Measurements from ENCODE around the gene HIGD1A. TPM values are rescaled to one million over a fixed set of nuclear protein-coding genes. Genes with fewer than 3 reads are reported as not detected.

HIGD1A gene
- total RNA-seq, result 182 TPM

DNA sequence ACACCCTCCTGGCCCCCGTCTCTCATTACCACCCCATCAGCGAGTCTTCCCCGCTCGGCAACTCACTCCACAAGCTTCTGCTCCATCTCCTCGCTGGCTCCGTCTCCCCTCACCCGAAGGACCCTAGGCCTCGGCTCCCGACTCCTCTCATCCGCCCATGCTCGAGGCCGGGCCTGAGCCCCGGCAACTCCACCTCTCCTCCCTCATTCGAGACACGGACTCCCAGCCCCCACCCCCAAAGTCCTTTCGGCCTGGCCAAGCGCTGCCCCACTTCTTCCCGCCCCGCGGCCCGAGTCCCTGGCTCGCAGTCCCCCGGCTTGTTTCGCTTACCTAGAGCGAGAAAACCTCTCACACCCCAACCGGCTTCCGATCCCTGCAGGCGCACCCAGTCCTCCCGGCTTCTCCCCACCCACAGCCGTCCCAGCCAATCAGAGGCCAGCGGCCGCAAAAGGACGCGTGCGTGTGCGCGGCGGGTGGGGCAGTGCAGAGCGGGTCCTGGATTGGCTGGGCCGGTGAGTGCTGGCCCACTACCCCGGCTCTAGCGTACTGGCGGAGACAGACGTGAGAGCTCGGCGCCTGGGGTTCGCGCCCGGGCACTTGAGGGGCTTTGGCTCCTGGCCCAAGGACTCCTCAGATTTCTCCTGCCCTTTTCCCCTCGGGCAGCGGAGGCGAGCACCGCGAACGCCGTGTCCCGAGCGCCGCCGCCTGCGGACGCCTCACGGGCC is at the start of gene HIGD1A:
Gene HIGD1A (minus strand): TSS at position 385 of the 725 bp plus-strand sequence. CDS start 10,237 bp downstream, outside the sequence.
- peak; percentile 97 for DNase-seq (ENCODE audit: low spot score)

DNA sequence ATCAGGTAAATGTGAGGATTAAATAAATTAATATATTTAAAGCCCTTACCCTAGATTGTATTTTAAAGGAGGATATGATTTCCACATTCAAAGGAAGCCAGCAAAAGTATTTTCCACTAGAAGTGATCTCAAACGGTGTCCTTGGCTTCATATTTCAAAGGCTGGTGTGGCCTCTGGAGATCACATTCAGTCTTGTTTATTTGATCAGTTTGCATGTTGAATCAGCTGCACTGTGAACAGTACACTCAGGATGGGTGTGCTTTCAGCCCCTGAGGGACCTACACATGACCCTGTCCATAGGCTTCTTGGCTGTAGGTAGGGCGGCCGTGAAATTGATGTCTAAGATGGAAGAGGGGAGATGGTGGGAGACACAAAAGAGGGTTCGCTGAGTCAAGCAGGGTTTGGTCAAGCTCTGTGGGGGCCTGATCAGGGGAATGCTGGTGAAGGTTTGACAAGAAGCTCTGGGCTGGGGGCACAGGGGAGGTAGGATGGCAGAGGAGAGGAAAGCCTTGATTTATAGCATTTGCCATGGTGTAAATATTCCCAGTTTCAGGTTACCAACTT is 49.5 kb upstream of the HIGD1A start:
- no peak for DNase-seq (ENCODE audit: low spot score)

DNA sequence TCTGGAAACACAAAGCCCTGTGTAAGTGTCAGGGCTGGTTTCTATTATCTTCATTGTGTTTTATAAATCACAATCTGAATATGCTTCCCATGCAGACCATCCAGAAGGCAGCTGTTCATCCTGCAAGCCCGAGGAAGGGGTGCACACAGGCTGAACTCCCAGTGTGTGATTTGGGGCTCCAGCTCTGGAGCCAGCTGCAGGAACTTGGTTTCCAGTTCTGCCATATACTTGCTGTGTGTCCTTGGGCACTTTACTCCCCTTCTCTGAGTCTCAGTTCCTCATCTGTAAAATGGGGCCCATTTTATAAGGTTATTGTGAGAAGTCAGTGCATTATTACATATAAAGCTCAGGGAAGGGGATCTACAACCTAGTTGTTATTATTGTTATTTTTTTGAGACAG is 48.8 kb upstream of the HIGD1A start:
- no peak for DNase-seq (ENCODE audit: low spot score)

DNA sequence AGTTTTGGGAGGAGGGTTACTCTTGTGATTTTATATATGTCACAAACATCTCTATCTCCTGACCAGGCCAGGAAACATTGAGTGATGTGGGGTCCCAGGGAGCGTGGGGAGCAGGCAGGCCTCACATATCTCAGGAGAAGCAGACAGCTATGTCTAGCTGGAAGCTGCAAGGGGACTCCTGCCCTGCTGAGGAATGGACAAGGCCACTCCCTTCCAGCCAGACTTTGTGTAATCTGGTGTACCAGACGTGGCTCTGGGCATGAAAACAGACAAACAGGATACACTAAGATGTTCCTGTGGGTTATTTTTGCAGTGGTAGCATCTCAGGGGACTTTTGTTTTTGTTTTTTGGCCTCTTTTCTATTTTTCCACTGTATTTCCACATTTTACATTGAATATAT is 48.2 kb upstream of the HIGD1A start:
- DNase-seq (ENCODE audit: low spot score), result peak; percentile 38

DNA sequence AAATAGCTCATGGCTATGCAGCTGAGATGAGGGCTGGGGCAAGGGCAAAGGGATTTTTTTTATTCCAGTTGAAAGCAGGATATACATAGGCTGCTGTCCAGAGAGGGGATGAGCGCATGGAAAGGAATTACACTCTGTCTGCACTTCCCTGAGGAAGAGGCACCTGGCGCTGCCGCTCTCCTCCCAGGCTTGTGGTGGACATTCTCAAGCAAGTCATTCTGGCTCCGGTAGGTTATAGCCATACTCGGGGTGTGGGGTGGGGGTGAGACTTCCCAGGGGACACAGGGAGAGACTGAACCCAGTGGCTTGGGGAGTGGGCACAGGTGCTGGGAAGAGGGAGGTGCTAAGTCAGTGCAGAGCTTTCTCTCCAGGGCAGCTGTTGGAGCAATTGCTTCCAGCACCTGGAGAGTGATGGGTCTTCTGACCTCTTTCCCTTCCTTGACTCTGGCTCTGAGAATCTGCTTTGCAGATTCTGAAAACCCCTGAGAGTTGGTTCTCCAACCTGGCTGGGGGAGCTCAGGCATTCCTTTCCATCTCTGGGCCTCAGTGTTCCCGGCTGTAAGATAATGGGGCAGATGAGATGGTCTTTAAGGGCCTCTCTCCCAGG is 47.0 kb upstream of the HIGD1A start:
- peak; percentile 36 for DNase-seq (ENCODE audit: low spot score)

DNA sequence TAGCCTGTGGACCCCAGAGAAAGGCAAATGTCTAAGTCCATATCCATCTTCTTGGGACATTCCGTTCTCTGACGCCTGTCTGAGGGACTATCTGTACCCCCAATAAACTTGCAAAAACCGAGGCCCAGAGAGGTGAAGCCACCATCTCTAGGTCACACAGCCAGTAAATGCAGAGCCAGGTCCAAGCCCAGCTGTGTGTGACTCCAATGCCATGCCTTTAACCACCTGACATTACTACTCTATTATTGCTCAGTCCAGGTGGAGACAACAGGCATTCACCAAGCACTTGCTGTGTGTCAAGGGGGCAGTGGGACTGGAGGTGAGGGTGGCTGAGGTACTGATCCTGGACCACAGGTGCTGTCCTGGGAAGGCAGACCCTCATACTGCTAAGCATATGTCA is 46.0 kb upstream of the HIGD1A start:
- DNase-seq (ENCODE audit: low spot score), result no peak

DNA sequence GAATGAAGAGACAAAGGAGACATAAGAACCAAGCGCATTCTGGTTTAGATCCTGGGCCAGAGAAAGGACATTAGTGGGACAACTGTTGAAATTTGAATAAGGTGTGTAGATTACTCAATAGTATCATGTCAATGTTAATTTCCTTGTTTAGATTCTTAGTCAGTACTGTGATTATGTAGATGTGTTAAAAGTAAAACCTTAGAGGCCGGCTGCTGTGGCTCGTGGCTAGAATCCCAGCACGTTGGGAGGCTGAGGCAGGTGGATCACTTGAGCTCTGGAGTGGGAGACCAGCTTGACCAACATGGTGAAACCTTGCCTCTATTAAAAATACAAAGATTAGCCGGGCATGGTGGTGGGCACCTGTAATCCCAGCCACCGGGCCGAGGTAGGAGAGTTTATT is 44.7 kb upstream of the HIGD1A start:
- no peak for DNase-seq (ENCODE audit: low spot score)

DNA sequence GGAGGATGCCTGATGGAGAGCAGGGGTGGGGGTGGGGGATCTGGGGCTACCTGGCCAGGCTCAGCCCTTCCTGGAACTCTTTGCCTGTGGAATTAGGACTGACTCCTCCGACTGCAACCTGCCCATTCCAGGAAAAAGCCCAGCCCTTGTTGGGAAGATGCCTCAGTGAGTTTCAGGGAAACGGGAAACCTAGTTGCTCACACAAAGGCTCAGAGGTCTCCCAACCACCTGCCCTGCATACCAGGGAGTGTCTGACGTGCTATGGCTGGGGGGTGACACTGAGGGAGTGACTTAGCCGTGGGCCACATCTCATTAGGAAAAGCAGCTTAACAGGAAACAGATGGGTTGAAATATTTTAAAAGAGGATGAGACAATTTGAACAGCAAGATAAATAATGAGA is 43.4 kb upstream of the HIGD1A start:
- DNase-seq (ENCODE audit: low spot score), result no peak

DNA sequence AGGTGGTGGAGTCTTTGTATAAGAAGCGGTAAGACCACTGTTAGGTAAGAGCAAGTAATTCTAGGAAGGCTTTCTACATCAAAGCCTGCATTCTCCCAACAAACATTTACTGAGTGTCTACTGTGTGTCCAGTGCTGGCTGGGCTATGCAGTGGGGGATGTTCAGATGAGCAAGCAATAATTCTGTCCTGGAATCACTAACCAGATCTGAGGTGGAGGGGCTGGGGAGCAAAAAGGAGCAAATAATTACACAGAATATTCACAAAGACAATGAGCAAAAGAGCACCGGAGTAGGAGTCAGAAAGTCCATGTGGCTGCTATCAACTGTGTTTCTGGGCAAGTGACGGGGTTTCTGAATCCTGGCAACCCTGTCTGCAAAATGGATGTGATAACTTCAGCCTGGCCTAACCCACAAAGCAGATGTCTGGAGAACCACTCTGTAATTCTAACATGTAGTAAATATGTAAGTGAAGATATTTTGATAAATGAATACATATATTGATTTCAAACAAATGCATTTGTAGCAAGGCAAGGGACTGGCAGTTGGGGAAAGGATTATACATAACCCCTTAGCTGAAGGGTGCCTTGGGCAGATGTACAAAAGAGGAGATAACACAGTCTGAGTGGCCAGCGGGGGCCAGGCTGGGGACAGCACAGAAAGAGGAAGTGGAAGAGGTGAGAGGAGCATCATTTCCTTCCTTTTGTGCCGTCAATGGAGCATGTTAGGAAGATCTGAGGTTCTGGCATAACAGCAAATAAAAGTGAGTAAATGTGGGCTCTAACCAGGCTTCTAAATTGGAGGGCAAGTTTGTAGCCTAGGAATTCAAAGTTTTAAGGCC is 42.6 kb upstream of the HIGD1A start:
- no peak for DNase-seq (ENCODE audit: low spot score)

DNA sequence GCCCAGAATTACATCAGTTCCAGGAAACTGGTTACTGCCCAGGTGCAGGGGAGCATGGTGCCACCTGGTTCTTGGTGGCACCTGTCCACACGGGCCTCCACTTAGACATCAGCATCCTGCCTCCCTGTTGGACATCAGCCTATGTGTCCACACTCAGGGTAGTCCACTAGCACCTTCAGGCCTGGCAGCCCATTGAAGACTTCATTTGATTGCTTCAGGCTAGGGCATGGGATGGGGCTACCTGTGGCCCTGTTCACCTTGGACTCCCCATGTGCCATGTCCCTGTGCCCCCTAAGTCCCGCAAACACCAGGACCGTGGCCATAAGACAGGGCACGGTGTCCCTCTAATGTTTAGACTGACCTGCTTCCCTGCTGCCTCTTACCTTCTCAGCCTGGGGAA is 40.5 kb upstream of the HIGD1A start:
- DNase-seq (ENCODE audit: low spot score), result no peak

DNA sequence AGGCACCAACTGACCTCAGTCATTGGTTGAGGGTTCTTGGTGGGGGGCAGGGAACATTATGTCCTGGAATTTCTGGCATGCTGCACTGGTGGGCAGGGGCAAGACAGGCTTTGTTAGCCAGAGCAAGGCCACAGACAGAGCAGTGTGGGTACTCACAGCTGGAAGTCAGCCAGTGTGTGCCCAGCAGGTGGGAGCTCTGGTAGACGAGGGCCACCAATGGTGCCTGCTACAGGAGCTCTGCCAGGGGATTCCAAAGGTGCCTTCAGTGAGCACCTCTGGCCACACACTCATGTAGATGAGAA is 40.1 kb upstream of the HIGD1A start:
- no peak for DNase-seq (ENCODE audit: low spot score)

DNA sequence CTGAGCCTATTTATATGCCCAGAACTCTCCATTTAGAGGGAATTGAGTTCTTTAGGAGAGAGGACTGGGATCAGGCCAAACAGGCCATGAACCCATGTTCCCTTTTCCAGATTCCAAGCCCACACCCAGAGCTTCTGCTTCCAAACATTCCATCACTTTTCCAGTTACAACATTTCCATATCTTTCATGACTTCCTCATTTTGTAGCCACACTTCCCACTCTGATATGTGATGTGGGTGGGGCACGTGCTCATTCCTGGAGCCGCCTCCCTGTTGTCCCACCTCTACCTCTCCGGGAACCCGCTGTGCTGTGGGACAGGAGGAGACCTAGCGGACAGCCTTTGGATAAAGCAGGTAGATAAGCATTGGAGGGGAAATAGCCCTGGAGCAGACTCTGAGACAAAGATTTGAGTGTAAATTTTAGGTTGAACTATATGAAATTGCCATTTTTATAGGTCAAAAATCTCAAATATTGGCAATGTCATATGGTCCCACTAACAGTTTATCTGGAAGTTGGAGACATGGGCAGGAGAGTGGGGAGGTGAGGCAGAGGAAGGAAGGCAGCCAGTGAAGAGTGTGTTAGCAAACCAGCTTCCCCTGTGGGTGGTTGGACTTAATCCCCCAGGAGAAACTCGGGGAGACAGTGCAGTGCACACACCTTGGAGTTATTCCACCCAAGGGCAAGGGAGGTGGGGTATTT is 39.6 kb upstream of the HIGD1A start:
- no peak for DNase-seq (ENCODE audit: low spot score)

DNA sequence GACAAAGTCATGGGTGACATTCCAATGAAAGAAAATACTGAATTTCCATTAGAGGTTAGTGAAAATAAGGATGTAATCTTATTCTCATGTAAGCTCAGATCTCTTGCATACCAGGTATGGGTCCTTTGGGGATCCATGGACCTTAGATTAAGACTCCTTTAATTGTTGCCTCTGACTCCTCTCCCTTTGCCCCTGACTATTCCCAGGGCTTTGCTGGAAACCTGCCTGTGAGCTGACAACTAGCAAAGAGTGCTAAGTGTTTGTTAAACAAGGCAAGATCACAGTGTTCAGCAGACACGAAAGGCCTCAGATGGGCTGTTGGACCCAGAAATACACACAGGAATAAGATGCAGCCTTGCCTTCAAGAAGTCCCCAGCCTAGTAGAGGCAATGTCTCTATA is 37.0 kb upstream of the HIGD1A start:
- DNase-seq (ENCODE audit: low spot score), result no peak

DNA sequence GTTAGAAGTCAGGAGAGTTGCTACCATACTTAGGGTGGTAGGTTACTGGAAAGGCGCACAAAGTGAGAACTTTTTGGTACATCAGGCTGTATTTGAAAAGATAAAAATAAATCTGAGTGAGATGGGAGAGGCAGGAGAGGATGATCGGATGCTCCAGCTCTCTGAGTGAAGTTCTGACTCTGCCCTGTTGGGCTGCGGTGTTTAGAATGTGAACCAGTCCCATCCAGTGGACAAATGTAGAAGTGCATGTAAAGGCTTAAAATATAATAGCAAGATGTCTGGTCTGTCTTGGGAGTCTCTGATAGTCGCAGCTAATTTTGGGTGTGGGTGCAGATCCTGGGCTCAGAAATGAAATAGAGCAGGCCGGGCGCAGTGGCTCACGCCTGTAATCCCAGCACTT is 35.3 kb upstream of the HIGD1A start:
- DNase-seq (ENCODE audit: low spot score), result no peak

DNA sequence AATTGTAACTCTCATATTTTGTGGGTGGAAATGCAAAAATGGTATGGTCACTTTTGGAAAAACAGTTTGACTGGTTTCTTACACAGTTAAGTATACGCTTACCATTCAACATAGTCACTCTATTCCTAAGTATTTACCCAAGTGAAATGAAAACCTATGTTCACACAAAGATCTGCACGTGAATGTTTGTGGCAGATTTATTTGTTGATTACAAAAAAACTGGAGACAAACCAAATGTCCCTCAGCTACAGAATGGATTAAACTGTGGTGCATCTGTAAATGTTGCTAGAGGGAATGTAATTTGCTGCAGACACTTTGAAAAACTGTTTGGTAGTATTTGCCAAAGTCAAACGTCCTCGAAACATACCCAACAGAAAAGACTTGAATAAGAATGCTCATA is 34.3 kb upstream of the HIGD1A start:
- no peak for DNase-seq (ENCODE audit: low spot score)

DNA sequence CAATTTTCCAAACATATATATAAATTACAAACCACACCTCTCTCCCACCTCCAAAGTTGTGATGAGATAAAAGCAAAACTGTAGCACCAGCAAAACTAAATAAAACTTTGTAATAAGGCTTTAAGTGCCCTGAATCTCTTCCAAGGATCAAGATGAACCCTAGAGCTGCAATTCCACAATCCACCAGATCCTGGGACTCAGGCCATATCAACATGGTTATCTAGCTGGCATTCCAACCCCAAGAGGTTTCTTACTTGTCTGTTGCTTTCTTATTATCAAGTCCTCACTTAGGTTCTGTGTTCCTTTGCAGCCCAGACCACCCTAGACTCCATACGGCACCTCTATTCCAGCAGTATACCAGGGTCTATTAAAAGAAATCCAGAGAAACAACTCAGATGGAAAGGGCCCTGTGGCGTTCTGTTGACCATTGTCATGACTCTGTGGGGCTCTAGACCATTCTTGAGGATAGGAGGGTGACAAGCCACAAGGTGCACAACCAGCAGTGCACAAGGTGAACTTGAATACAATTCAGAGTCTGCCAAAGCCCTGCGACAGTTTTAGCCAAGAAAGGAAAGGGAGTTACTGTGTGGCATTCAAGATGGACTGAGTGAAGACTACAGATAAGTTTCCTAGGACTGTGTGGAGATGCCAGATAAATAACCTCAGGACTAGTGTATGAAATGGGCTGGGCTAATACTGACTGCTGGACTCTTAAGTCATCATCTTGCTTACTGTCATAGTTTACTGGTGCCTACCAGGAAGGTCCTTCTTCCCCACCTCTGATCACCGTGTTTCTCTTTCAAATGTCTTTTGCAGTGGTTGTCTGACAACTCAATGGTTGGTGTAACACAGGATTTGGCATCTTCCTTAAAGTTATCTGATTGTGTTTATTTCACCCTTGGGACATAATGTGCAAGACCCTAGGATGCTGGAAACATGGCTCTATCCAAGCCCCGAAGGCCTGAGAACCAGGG is 32.1 kb upstream of the HIGD1A start:
- no peak for DNase-seq (ENCODE audit: low spot score)

DNA sequence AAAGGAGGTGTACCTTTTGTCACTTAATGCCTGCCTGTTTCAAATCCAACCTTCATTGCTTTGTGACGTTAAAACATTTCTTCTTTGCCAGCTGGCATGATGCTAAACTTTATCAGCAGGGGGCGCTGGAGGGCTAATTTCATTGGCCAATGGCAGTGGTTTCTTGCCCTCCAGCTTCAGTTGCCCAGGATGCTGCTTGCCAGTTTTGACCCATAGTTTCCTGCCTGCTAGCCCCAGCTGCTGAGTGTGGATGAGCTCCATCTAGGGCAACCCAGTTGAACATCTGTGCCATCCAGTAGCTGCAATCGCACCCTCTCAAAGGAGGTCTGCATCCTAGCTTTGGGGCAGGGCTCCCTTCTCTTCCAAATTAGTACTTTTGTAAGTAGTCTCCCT is 27.0 kb upstream of the HIGD1A start:
- peak; percentile 78 for DNase-seq (ENCODE audit: low spot score)

DNA sequence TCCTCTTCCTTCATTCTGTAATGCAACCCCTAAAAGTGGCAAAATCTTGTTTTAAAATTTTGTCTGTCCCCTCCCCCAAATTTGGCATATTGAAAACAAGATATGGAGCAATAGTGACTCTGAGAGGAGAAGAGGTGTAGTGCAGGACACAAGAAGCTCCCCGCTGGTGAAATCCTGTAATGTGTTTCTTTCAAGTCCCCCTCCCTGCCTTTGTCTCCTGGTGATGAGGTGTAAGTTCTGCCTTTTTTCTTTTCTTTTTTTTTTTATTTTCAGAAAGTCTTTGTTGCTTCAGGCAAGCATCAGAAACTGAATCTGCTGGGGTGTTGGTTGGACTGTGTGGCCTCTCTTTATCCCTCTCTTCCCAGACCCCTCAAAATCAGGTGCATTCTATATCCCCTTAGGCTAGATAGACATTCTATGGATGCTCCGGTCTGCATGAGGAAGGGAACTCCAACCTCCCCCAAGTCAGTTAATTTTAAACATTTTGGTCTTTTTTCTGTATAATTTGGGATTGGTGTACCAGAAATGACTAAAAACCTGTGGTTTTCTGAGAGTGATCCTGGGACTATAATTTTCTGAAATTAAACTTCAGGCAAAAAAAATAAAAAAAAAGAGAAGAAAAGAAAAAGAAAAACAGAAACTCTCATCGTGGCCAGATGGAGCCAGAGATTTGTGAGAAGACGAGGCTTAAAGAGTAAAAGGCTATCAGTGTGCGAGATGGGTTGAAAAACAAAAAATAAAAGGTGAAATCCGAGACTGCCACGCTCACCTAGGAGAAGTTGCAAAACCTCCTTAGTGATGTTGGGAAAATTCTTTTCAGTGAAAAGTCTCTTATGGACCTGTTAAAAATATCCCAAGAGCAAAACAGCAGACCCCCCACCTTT is 26.4 kb upstream of the HIGD1A start:
- no peak for DNase-seq (ENCODE audit: low spot score)

DNA sequence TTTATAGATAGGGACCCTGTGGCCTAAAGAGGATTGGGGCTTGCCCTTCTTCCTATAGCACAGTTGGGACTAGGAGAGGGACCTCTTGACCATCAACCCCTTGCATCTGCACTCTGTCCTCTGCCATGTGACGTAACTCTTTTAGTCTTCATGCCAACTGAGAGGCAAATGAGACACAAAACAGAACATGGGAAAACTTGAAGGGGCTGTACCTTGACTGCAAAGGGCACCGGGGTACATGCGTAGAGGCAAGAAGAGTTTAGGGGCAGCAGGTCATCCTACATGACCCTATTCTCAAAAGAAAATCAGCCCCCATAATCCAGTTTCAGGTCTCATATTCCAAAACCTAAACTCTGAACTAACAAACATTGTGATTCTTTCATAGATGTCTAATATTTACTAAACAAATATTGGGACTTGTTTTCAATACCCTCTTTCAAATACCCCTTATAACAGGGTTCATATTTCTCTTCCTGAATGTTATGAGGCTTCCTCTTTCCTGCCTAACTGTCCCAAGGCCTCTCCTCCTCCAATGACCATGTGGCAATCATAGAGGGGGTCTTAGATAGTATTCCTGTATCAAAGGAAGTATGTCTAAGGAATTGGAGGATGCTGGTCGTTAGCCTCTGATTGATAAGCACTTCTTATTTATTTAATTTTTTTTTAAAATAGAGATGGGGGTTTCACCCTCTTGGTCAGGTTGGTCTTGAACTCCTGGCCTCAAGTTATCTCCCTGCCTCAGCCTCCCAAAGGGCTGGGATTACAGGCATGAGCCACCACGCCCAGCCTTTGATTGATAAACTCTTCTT is 25.5 kb upstream of the HIGD1A start:
- DNase-seq (ENCODE audit: low spot score), result no peak
